Epithelial cell of esophagus (primary cell): ENCODE measurements around the gene SPRED2.
"Not testable (repeated sequence)": the region's sequence is repeated elsewhere in the genome, so short reads cannot be mapped to it uniquely, and the experiment has no call there.

ENCODE experiments used
- DNase-seq: peaks from one replicate; pipeline ENCODE4 v3.0.0; 2010; ENCODE audit warnings: low read depth
- H3K4me3 ChIP-seq: 2 replicates; pipeline ENCODE4 v1.5.1; 2011; ENCODE audit warnings: mild to moderate bottlenecking, low read length, control low read depth
- TF ChIP-seq, protein P1 (sequence below): IDR thresholded peaks from 2 replicates; pipeline ENCODE4 v1.5.1; 2011; ENCODE audit warnings: low read depth, mild to moderate bottlenecking, low read length, control low read depth, inconsistent platforms; ENCODE audit not compliant: insufficient read depth; ENCODE audit errors: missing control alignments

The SPRED2 gene

DNA sequence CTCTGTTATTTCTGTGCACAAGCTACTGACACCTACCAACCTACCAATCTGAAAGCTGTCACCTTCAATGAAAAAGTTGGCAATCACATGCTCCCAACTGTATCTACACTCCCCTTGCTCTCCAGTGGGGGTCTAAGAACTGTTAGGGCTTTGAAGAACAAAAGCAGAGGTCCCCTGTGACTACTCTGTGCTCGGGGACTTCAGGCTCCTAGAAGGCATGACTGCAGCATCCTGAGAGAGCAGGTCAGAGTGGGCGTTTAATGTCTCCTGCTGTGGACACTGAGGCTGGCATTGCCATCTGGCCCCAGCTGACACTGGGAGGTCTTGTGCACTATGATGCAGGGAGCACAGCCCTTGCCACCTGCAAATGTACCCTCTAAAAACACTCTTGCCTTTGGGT, 111.5 kb downstream of the SPRED2 start:
- TF ChIP-seq, protein P1, sequence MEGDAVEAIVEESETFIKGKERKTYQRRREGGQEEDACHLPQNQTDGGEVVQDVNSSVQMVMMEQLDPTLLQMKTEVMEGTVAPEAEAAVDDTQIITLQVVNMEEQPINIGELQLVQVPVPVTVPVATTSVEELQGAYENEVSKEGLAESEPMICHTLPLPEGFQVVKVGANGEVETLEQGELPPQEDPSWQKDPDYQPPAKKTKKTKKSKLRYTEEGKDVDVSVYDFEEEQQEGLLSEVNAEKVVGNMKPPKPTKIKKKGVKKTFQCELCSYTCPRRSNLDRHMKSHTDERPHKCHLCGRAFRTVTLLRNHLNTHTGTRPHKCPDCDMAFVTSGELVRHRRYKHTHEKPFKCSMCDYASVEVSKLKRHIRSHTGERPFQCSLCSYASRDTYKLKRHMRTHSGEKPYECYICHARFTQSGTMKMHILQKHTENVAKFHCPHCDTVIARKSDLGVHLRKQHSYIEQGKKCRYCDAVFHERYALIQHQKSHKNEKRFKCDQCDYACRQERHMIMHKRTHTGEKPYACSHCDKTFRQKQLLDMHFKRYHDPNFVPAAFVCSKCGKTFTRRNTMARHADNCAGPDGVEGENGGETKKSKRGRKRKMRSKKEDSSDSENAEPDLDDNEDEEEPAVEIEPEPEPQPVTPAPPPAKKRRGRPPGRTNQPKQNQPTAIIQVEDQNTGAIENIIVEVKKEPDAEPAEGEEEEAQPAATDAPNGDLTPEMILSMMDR, result no peak
- DNase-seq, result no peak
- H3K4me3 ChIP-seq, result no peak overlapping the region

GRCh38 chr2:65320042-65320725, 112.2 kb downstream of the SPRED2 start:
- DNase-seq, result peak; percentile 92
- H3K4me3 ChIP-seq, result no peak overlapping the region
- TF ChIP-seq, protein P1, result peak; percentile 56

GRCh38 chr2:65319674-65320041, 112.7 kb downstream of the SPRED2 start:
- TF ChIP-seq, protein P1, result no peak
- H3K4me3 ChIP-seq, result no peak overlapping the region
- DNase-seq, result no peak

DNA sequence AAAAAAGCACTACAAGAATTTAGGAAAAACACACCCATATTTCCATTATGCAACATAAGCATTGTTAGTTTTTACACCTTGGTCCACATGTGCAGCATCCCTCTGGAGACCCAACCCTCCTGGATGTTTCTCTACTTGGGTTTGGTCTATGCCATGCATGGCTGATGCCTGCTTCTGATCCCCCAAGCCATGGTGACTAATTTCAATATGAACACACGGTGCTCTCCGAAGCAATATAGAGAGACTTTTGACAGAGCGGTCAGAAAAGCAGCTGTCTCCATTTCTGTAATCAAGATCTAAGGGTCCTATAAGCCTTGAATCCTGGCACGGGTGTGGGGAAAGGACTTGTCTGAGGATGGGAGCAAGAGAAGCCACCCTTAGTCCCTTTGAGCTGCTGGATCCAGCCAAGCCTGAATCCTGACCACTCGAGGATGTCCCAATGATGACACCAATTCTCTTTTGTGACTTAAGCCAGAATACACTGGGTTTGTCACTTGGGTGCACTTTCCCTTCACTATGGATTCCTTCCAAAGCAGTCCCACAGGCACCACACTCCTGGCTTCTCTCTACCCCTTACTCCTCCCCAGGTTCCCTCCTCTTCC, 113.2 kb downstream of the SPRED2 start:
- no peak overlapping the region for H3K4me3 ChIP-seq
- DNase-seq, result no peak
- TF ChIP-seq, protein P1, result no peak

GRCh38 chr2:65317841-65318240, 114.6 kb downstream of the SPRED2 start:
- TF ChIP-seq, protein P1, result no peak
- DNase-seq, result peak; percentile 42

GRCh38 chr2:65317351-65317750, 115.0 kb downstream of the SPRED2 start:
- DNase-seq, H3K4me3 ChIP-seq: not testable (repeated sequence)

More at GRCh38 chr2:65317841-65318240, 114.6 kb downstream of the SPRED2 start:
- H3K4me3 ChIP-seq, result no peak overlapping the region

GRCh38 chr2:65316072-65316471, 116.3 kb downstream of the SPRED2 start:
- TF ChIP-seq, protein P1, result no peak
- no peak overlapping the region for H3K4me3 ChIP-seq
- DNase-seq, result peak; percentile 98
